B cell (primary cell): ENCODE results near the gene GNB5. TPM values are rescaled to one million over a fixed set of nuclear protein-coding genes. Genes with fewer than 3 reads are reported as not detected.

ENCODE experiments used
- ATAC-seq: fragments of 200-7000 bp; cut with Tn5 transposase; one replicate; pipeline ENCODE4 v1.10.0; 2021; ENCODE audit warnings: low read depth, mild to moderate bottlenecking, moderate number of reproducible peaks, moderate library complexity
- CTCF ChIA-PET: fragments of 350-600 bp; sonication (Branson Sonifier 250); formaldehyde crosslinking; loops from one replicate; lab custom pipeline; 2021; ENCODE audit warnings: antibody characterized with exemption, inconsistent platforms; lab: Charles Lee
- POLR2A ChIA-PET: fragments of 350-600 bp; sonication (Branson Sonifier 250); formaldehyde crosslinking; loops from one replicate; lab custom pipeline; 2021; ENCODE audit warnings: antibody characterized with exemption; lab: Charles Lee
- DNase-seq: peaks from one replicate; pipeline ENCODE4 v3.0.0; 2013
- H2AFZ ChIP-seq: 2 replicates; pipeline ENCODE4 v1.6.1; 2012; ENCODE audit warnings: mild to moderate bottlenecking, low read depth, low read length; ENCODE audit not compliant: insufficient read depth, poor library complexity, severe bottlenecking
- H3K27ac ChIP-seq, 2 donors: 1 replicate in 1 of 2; 2 replicates in 1 of 2; pipeline ENCODE4 v1.5.1; 2012 to 2013; ENCODE audit warnings: low read length in 2 of 2, mild to moderate bottlenecking in 2 of 2, moderate library complexity in 1 of 2
- H3K27me3 ChIP-seq, 4 experiments: fragments of 200-600 bp in 1 of 4; sonication (generic) in 1 of 4; replicated peaks in 1 of 4; 1 replicate in 2 of 4; 2 replicates in 2 of 4; pipeline versions ENCODE4 v1.6.1 to v1.7.0; 2013 to 2016; ENCODE audit warnings: low read length in 3 of 4, mild to moderate bottlenecking in 2 of 4, mixed read lengths in 1 of 4, moderate library complexity in 1 of 4; ENCODE audit not compliant: insufficient read depth in 4 of 4, control insufficient read depth in 3 of 4; ENCODE audit errors: control extremely low read depth in 1 of 4
- H3K36me3 ChIP-seq, 2 experiments: replicated peaks in 1 of 2; 1 replicate in 1 of 2; 2 replicates in 1 of 2; pipeline versions ENCODE4 v1.6.1 to v1.7.1; 2013; ENCODE audit warnings: low read length in 1 of 2; ENCODE audit not compliant: insufficient read depth in 2 of 2, control insufficient read depth in 1 of 2; ENCODE audit errors: control extremely low read depth in 1 of 2, extremely low read depth in 1 of 2
- H3K4me1 ChIP-seq, 2 donors: fragments of 200-600 bp in 1 of 2; sonication (generic) in 1 of 2; 1 replicate in 1 of 2; 2 replicates in 1 of 2; pipeline versions ENCODE4 v1.5.1 to v1.6.1; 2013 to 2017; ENCODE audit warnings: low read length in 2 of 2; ENCODE audit not compliant: control insufficient read depth in 2 of 2, insufficient read depth in 2 of 2
- H3K4me2 ChIP-seq: replicated peaks from 2 replicates; pipeline ENCODE3; 2012; ENCODE audit warnings: mild to moderate bottlenecking, low read depth, low read length; ENCODE audit not compliant: poor library complexity, severe bottlenecking
- H3K4me3 ChIP-seq, 5 experiments: fragments of 200-600 bp in 1 of 5; sonication (generic) in 1 of 5; 1 replicate in 3 of 5; 2 replicates in 2 of 5; pipeline versions ENCODE4 v1.5.1 to v1.7.0; 2011 to 2016; ENCODE audit warnings: low read length in 4 of 5, mild to moderate bottlenecking in 4 of 5, low read depth in 2 of 5, control low read depth in 1 of 5, moderate library complexity in 1 of 5; ENCODE audit not compliant: insufficient read depth in 1 of 5; ENCODE audit errors: control extremely low read depth in 1 of 5, extremely low read depth in 1 of 5
- H3K79me2 ChIP-seq: fragments of 200-600 bp; sonication (generic); one replicate; pipeline ENCODE4 v1.6.0; 2016; ENCODE audit warnings: low read length; ENCODE audit not compliant: control insufficient read depth, insufficient read depth
- H3K9ac ChIP-seq: fragments of 200-600 bp; sonication (generic); 2 replicates; pipeline ENCODE4 v1.6.1; 2017; ENCODE audit warnings: mild to moderate bottlenecking, low read length, moderate library complexity
- H3K9me3 ChIP-seq, 3 donors: one replicate each; pipeline versions ENCODE4 v1.6.1 to v1.7.1; 2013; ENCODE audit warnings: low read length in 2 of 3; ENCODE audit not compliant: control insufficient read depth in 2 of 3, insufficient read depth in 1 of 3; ENCODE audit errors: control extremely low read depth in 1 of 3
- H4K20me1 ChIP-seq: 2 replicates; pipeline ENCODE4 v1.6.0; 2012; ENCODE audit warnings: mild to moderate bottlenecking, low read length; ENCODE audit not compliant: insufficient read depth, control insufficient read depth, poor library complexity, severe bottlenecking
- H3K27ac Mint-ChIP-seq: one replicate; pipeline ENCODE4 v1.8.0; 2021; ENCODE audit warnings: mixed read lengths
- H3K27me3 Mint-ChIP-seq: one replicate; pipeline ENCODE4 v1.8.0; 2021; ENCODE audit warnings: mixed read lengths
- H3K4me1 Mint-ChIP-seq: one replicate; pipeline ENCODE4 v1.8.0; 2021; ENCODE audit warnings: mixed read lengths
- H3K4me3 Mint-ChIP-seq: one replicate; pipeline ENCODE4 v1.8.0; 2021; ENCODE audit warnings: mixed read lengths
- H3K9me3 Mint-ChIP-seq: one replicate; pipeline ENCODE4 v1.8.0; 2022; ENCODE audit warnings: mixed read lengths; ENCODE audit not compliant: insufficient read depth
- CTCF ChIP-seq: fragments of 200-600 bp; IDR thresholded peaks from one replicate; pipeline ENCODE4 v1.8.0; 2022; ENCODE audit warnings: antibody characterized with exemption, mild to moderate bottlenecking
- EZH2 ChIP-seq: IDR thresholded peaks from 2 replicates; pipeline ENCODE4 v1.6.1; 2012; ENCODE audit warnings: borderline replicate concordance, low read depth, mild to moderate bottlenecking, moderate library complexity, low read length; ENCODE audit not compliant: insufficient read depth, poor library complexity, severe bottlenecking
- WGBS: methylation state at CpG from one replicate; pipeline ENCODE4 v1.1.5; 2013; ENCODE audit warnings: missing lambda C conversion rate; ENCODE audit not compliant: insufficient coverage; 5-methylcytosine and 5-hydroxymethylcytosine counted together
- intact Hi-C: fragments of 100-400 bp; cut with micrococcal nuclease; formaldehyde crosslinking; loops from one replicate; pipeline ENCODE4 v1.10.0; 2022
- polyA plus RNA-seq: library from polyadenylated mRNA; depleted of rRNA; stranded (reverse); fragments of >200 nt; gene quantifications from 2 replicates; pipeline ENCODE4 v1.2.3, GENCODE V29; 2012
- total RNA-seq, 2 donors: library from RNA; stranded (reverse); fragments of 120-200 nt in 1 of 2; gene quantifications; 1 replicate in 1 of 2; 2 replicates in 1 of 2; pipeline versions ENCODE4 v1.2.3 to v1.2.4, GENCODE V29; 2013 to 2022

GNB5 gene
- total and polyA plus RNA-seq, 2 donors (not counting 1 experiment from before 2014, with no cell fraction given), result 58.5 to 142 TPM

GRCh38 chr15:52185151-52185561 lies 6.0 kb downstream of the GNB5 start:
- H3K9ac ChIP-seq, result no peak overlapping the region
- over 99% methylated on average over 7 of the region's 7 CpGs for WGBS
- TF ChIP-seq CTCF, result no peak
- no peak for TF ChIP-seq EZH2
- peaks cover 18 to 31% of the 10 kb centered on the region in 2 donors for H3K4me1 ChIP-seq
- H3K27me3 Mint-ChIP-seq, result no peaks in the 10 kb centered on the region
- no peak overlapping the region for H3K4me3 Mint-ChIP-seq
- no peak overlapping the region for H3K27ac ChIP-seq
- H3K27me3 ChIP-seq, result no peaks in the 10 kb centered on the region
- H4K20me1 ChIP-seq, result no peaks in the 10 kb centered on the region
- intact Hi-C loops, result loop anchor here (10.0 kb wide), 1 partner anchor 380 kb away; the partner anchor contains the start of gene ARPP19
- H3K9me3 Mint-ChIP-seq, result no peaks in the 10 kb centered on the region
- H3K4me1 Mint-ChIP-seq, result peaks cover 31% of the 10 kb centered on the region
- POLR2A ChIA-PET, result interaction anchor here (1.4 kb wide), 1 partner anchor 44 kb away, joined by 3 read pairs; no protein-coding TSS in a partner anchor
- H3K4me3 ChIP-seq, result no peak overlapping the region
- no peak for ATAC-seq
- no peak overlapping the region for H2AFZ ChIP-seq
- no peak overlapping the region for H3K4me2 ChIP-seq
- CTCF ChIA-PET, result interaction anchor here (0.7 to 4.3 kb wide), 6 partner anchors 21 to 550 kb away, joined by 3 to 36 read pairs (median 4); no protein-coding TSS in a partner anchor
- no peak overlapping the region for H3K27ac Mint-ChIP-seq
- peaks cover 11% of the 10 kb centered on the region for H3K79me2 ChIP-seq
- peaks cover 0 to 6% of the 10 kb centered on the region in 2 experiments for H3K36me3 ChIP-seq
- no peaks in the 10 kb centered on the region for H3K9me3 ChIP-seq
- DNase-seq, result no peak

- H3K27me3 ChIP-seq, result no peaks in the 10 kb centered on the region
- TF ChIP-seq EZH2 (no peak), CTCF (no peak)
- ATAC-seq, result no peak
- H3K4me2 ChIP-seq, result no peak overlapping the region
- H4K20me1 ChIP-seq, result no peaks in the 10 kb centered on the region
- H3K79me2 ChIP-seq, result peaks cover 11% of the 10 kb centered on the region
- H3K4me1 Mint-ChIP-seq, result peaks cover 31% of the 10 kb centered on the region
- intact Hi-C loops, result loop anchor here (10.0 kb wide), 1 partner anchor 380 kb away; the partner anchor contains the start of gene ARPP19
- no CpG with 5 or more reads among the region's 5 CpGs for WGBS
- no peak overlapping the region for H2AFZ ChIP-seq
- H3K36me3 ChIP-seq, result peaks cover 0 to 6% of the 10 kb centered on the region in 2 experiments
- no peaks in the 10 kb centered on the region for H3K9me3 Mint-ChIP-seq
- POLR2A ChIA-PET, result interaction anchor here (1.3 to 1.4 kb wide), 2 partner anchors 36 to 44 kb away, joined by 3 read pairs; no protein-coding TSS in a partner anchor
- no peaks in the 10 kb centered on the region for H3K27me3 Mint-ChIP-seq
- H3K27ac ChIP-seq, result no peak overlapping the region
- H3K27ac Mint-ChIP-seq, result no peak overlapping the region
- no peak overlapping the region for H3K4me3 Mint-ChIP-seq
- H3K9me3 ChIP-seq, result no peaks in the 10 kb centered on the region
- no peak for DNase-seq
- H3K4me1 ChIP-seq, result peaks cover 18 to 31% of the 10 kb centered on the region in 2 donors
- H3K9ac ChIP-seq, result no peak overlapping the region
- no peak overlapping the region for H3K4me3 ChIP-seq
- CTCF ChIA-PET, result interaction anchor here (0.6 to 4.3 kb wide), 9 partner anchors 20 to 72 kb away, joined by 3 to 36 read pairs (median 4); no protein-coding TSS in a partner anchor
These were observed 6.5 kb downstream of the GNB5 start for GRCh38 chr15:52184721-52185120.
